ENCODE data around the gene EXD3. TPM values are rescaled to one million over a fixed set of nuclear protein-coding genes. Genes with fewer than 3 reads are reported as not detected.

The EXD3 gene
- total and polyA plus RNA-seq, 2 of the 13 experiments (the other 11 are each of a cell fraction or from before 2014, with no cell fraction given), result 2.7 to 4.8 TPM

GRCh38 chr9:137433916-137434431 lies 11.0 kb upstream of the EXD3 start:
- no TSS peak for BruUV-seq (replicated peaks)
- intact Hi-C loops (cut with micrococcal nuclease; ENCODE audit: unreplicated experiment), result no loop called here
- no peak for TF ChIP-seq ZNF501 (CRISPR knock-in tag; IDR thresholded peaks at IDR 0.05)
- no peak for TF ChIP-seq POLR2AphosphoS2 (IDR thresholded peaks at IDR 0.05; ENCODE audit: low read depth, low read length)
- no peak for TF ChIP-seq TOE1 (CRISPR knock-in tag; IDR thresholded peaks at IDR 0.05)
- TF ChIP-seq HNRNPLL (IDR thresholded peaks at IDR 0.05; ENCODE audit: low read depth, low read length, poor library complexity, severe bottlenecking), result no peak
- no peak for TF ChIP-seq NAIF1 (CRISPR knock-in tag; IDR thresholded peaks at IDR 0.05; ENCODE audit: borderline replicate concordance)
- TF ChIP-seq IKZF4 (CRISPR knock-in tag; IDR thresholded peaks at IDR 0.05; ENCODE audit: borderline replicate concordance, low read depth, not compliant biosample characterization), result no peak
- TF ChIP-seq PHF8 (CRISPR knock-in tag; IDR thresholded peaks at IDR 0.05), result no peak
- no peak for TF ChIP-seq HNF1A (IDR thresholded peaks at IDR 0.05; ENCODE audit: low read depth)
- no peak for TF ChIP-seq HNF1A (CRISPR knock-in tag; IDR thresholded peaks at IDR 0.05; ENCODE audit: borderline replicate concordance)
- no peak for TF ChIP-seq ZNF549 (CRISPR knock-in tag; IDR thresholded peaks at IDR 0.05)
- TF ChIP-seq TCF7 (IDR thresholded peaks at IDR 0.05; ENCODE audit: low read depth), result no peak
- no peak for TF ChIP-seq THAP7 (CRISPR knock-in tag; IDR thresholded peaks at IDR 0.05)
- TF ChIP-seq ZNF839 (CRISPR knock-in tag; IDR thresholded peaks at IDR 0.05; ENCODE audit: borderline replicate concordance), result no peak
- no peak for TF ChIP-seq U2AF2 (IDR thresholded peaks at IDR 0.05; ENCODE audit: low read depth, low read length)
- no peak for TF ChIP-seq ZIK1 (CRISPR knock-in tag; IDR thresholded peaks at IDR 0.05; ENCODE audit: borderline replicate concordance, low read depth)
- TF ChIP-seq ZNF557 (CRISPR knock-in tag; IDR thresholded peaks at IDR 0.05), result no peak
- no peak for TF ChIP-seq CREB3 (CRISPR knock-in tag; IDR thresholded peaks at IDR 0.05)
- no peak for TF ChIP-seq ZNF282 (IDR thresholded peaks at IDR 0.05; ENCODE audit: partially characterized antibody)
- FAIRE-seq (no peak), DNase-seq (ENCODE audit: low spot score) (no peak), ATAC-seq (no peak)
- WGBS (ENCODE audit: low lambda C conversion rate), result 70% methylated on average over 4 of the region's 26 CpGs
- in situ Hi-C loops (cut with HindIII; ENCODE audit: extremely low pct_ligation_motif_present, low pct_unique_long_range_greater_than_20kb), result no loop called here
- Histone ChIP-seq H3K4me2 (ENCODE audit: low read depth, low read length) (no peak overlapping the region), H4K20me1 (ENCODE audit: insufficient read depth, low read length) (no peaks in the 10 kb centered on the region), H3K27ac (ENCODE audit: extremely low read length, insufficient read depth, low read length) (no peak overlapping the region), H3K9me3 (ENCODE audit: low read length) (no peaks in the 10 kb centered on the region), H3K4me1 (ENCODE audit: insufficient read depth, low read length) (peaks cover 23% of the 10 kb centered on the region), H3K4me3 (replicated peaks in 1 of 3; ENCODE audit: insufficient read depth in 1 of 3, low read depth in 2 of 3, low read length in 3 of 3) (no peak overlapping the region), H3K9ac (ENCODE audit: insufficient read depth, low read depth, low read length) (no peak overlapping the region), H2AFZ (ENCODE audit: low read length) (no peak overlapping the region), H3K27me3 (ENCODE audit: control insufficient read depth in 1 of 2, insufficient read depth in 2 of 2, low read length in 2 of 2) (peaks cover 11 to 28% of the 10 kb centered on the region in 2 experiments; a peak in 3 of 5 replicates), H3K36me3 (replicated peaks in 1 of 2; ENCODE audit: control insufficient read depth in 1 of 2, insufficient read depth in 2 of 2, low read length in 2 of 2) (no peaks in the 10 kb centered on the region), H3K79me2 (ENCODE audit: insufficient read depth, low read length) (no peaks in the 10 kb centered on the region)
- ChIA-PET CTCF (ENCODE audit: low intra/inter-chr PET ratio, low total read pairs) (no interaction called here), POLR2A (no interaction called here)
